SK-N-SH treated with all-trans-retinoic acid at 6 μM for 48 hours (cell line): ENCODE results near the gene ARID2.

Source experiments
- ATAC-seq: fragments of 200-7000 bp; cut with Tn5 transposase; 3 replicates; pipeline ENCODE4 v1.9.1; 2020; ENCODE audit warnings: mild to moderate bottlenecking, moderate library complexity
- ARNTL ChIP-seq: fragments of 450-650 bp; formaldehyde crosslinking; IDR thresholded peaks from 2 replicates; pipeline ENCODE4 v1.5.0; 2020; ENCODE audit warnings: low read depth, mild to moderate bottlenecking, moderate library complexity, borderline replicate concordance
- BACH2 ChIP-seq: fragments of 250-450 bp; sonication (Bioruptor Pico); IDR thresholded peaks from 2 replicates; pipeline ENCODE4 v1.9.0; 2021; ENCODE audit warnings: mild to moderate bottlenecking, borderline replicate concordance
- CSDC2 ChIP-seq: fragments of 250-450 bp; sonication (Bioruptor Pico); IDR thresholded peaks from 2 replicates; pipeline ENCODE4 v1.5.0; 2020; ENCODE audit warnings: mild to moderate bottlenecking, moderate library complexity
- ESRRG ChIP-seq: fragments of 250-450 bp; sonication (Bioruptor Pico); IDR thresholded peaks from 2 replicates; pipeline ENCODE4 v1.6.1; 2021; ENCODE audit warnings: mild to moderate bottlenecking
- GLIS3 ChIP-seq: fragments of 250-450 bp; sonication (Bioruptor Pico); IDR thresholded peaks from 2 replicates; pipeline ENCODE4 v1.5.0; 2020; ENCODE audit warnings: mild to moderate bottlenecking, moderate library complexity
- ISL1 ChIP-seq: fragments of 250-450 bp; sonication (Bioruptor Pico); IDR thresholded peaks from 2 replicates; pipeline ENCODE4 v2.1.2; 2022; ENCODE audit warnings: mild to moderate bottlenecking, moderate library complexity
- OSR1 ChIP-seq: fragments of 250-450 bp; sonication (Bioruptor Pico); IDR thresholded peaks from 2 replicates; pipeline ENCODE4 v1.8.0; 2022; ENCODE audit warnings: moderate library complexity, mild to moderate bottlenecking, inconsistent platforms
- PPARA ChIP-seq: fragments of 250-450 bp; sonication (Bioruptor Pico); IDR thresholded peaks from 2 replicates; pipeline ENCODE4 v1.5.0; 2020; ENCODE audit warnings: mild to moderate bottlenecking, borderline replicate concordance
- RARB ChIP-seq: fragments of 250-450 bp; sonication (Bioruptor Pico); IDR thresholded peaks from 2 replicates; pipeline ENCODE4 v1.8.0; 2021; ENCODE audit warnings: mild to moderate bottlenecking, moderate library complexity
- TCF4 ChIP-seq: fragments of 250-450 bp; sonication (Bioruptor Pico); IDR thresholded peaks from 2 replicates; pipeline ENCODE4 v1.8.0; 2021; ENCODE audit warnings: mild to moderate bottlenecking, moderate library complexity, borderline replicate concordance
- TOX ChIP-seq: fragments of 250-450 bp; sonication (Bioruptor Pico); IDR thresholded peaks from 2 replicates; pipeline ENCODE4 v1.8.0; 2021; ENCODE audit warnings: mild to moderate bottlenecking, moderate library complexity, borderline replicate concordance
- ZC3H10 ChIP-seq: fragments of 250-450 bp; sonication (Bioruptor Pico); IDR thresholded peaks from 2 replicates; pipeline ENCODE4 v1.5.1; 2021; ENCODE audit warnings: mild to moderate bottlenecking, moderate library complexity
- ZFP3 ChIP-seq: fragments of 250-450 bp; sonication (Bioruptor Pico); IDR thresholded peaks from 2 replicates; pipeline ENCODE4 v1.5.0; 2020; ENCODE audit warnings: mild to moderate bottlenecking, moderate library complexity
- ZNF565 ChIP-seq: fragments of 450-650 bp; formaldehyde crosslinking; conservative IDR thresholded peaks from 2 replicates; pipeline ENCODE4 v1.5.0; 2020; ENCODE audit warnings: low read depth, mild to moderate bottlenecking, moderate library complexity
- ZNF70 ChIP-seq: fragments of 450-650 bp; formaldehyde crosslinking; IDR thresholded peaks from 2 replicates; pipeline ENCODE4 v1.5.0; 2020; ENCODE audit warnings: mild to moderate bottlenecking, moderate library complexity
- ZNF8 ChIP-seq: fragments of 450-650 bp; formaldehyde crosslinking; IDR thresholded peaks from 2 replicates; pipeline ENCODE4 v1.5.0; 2020; ENCODE audit warnings: mild to moderate bottlenecking, moderate library complexity
- TF ChIP-seq, protein P1 (sequence below): fragments of 250-450 bp; sonication (Bioruptor Pico); IDR thresholded peaks from 2 replicates; pipeline ENCODE4 v1.5.1; 2021; ENCODE audit warnings: mild to moderate bottlenecking, moderate library complexity
- TF ChIP-seq, protein P2 (sequence below): fragments of 250-450 bp; sonication (Bioruptor Pico); IDR thresholded peaks from 2 replicates; pipeline ENCODE4 v1.8.0; 2021; ENCODE audit warnings: low read depth, mild to moderate bottlenecking, moderate library complexity, borderline replicate concordance
- TF ChIP-seq, protein P3 (sequence below): fragments of 250-450 bp; sonication (Bioruptor Pico); IDR thresholded peaks from 2 replicates; pipeline ENCODE4 v1.5.0; 2020; ENCODE audit warnings: mild to moderate bottlenecking, moderate library complexity
- TF ChIP-seq, protein P4 (sequence below): fragments of 250-450 bp; sonication (Bioruptor Pico); IDR thresholded peaks from 2 replicates; pipeline ENCODE4 v1.8.0; 2020; ENCODE audit warnings: mild to moderate bottlenecking, moderate library complexity, borderline replicate concordance
- TF ChIP-seq, protein P5 (sequence below): fragments of 250-450 bp; sonication (Bioruptor Pico); IDR thresholded peaks from 2 replicates; pipeline ENCODE4 v1.5.1; 2020; ENCODE audit warnings: low read depth, mild to moderate bottlenecking, moderate library complexity

Gene ARID2

DNA sequence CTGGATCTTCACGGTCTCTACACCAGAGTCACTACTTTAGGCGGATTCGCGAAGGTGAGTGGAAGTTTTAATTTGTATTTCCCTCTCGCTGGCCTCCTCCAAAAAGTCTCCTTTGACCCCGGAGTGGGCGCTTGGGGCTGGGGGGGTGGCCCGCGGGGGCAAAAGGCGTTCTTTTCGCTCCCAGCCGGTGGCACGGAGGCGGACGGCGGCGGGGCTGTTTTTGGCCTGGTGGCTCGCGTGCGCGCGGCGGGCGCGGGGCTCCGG lies 510 bp downstream of the ARID2 start:
- no peak for ATAC-seq
- TF ChIP-seq ZC3H10 (CRISPR knock-in tag) (no peak), GLIS3 (CRISPR knock-in tag) (no peak), ZNF565 (CRISPR knock-in tag) (no peak), TOX (CRISPR knock-in tag) (no peak), CSDC2 (no peak), ESRRG (CRISPR knock-in tag) (no peak), PPARA (no peak), OSR1 (no peak), TCF4 (CRISPR knock-in tag) (no peak)

DNA sequence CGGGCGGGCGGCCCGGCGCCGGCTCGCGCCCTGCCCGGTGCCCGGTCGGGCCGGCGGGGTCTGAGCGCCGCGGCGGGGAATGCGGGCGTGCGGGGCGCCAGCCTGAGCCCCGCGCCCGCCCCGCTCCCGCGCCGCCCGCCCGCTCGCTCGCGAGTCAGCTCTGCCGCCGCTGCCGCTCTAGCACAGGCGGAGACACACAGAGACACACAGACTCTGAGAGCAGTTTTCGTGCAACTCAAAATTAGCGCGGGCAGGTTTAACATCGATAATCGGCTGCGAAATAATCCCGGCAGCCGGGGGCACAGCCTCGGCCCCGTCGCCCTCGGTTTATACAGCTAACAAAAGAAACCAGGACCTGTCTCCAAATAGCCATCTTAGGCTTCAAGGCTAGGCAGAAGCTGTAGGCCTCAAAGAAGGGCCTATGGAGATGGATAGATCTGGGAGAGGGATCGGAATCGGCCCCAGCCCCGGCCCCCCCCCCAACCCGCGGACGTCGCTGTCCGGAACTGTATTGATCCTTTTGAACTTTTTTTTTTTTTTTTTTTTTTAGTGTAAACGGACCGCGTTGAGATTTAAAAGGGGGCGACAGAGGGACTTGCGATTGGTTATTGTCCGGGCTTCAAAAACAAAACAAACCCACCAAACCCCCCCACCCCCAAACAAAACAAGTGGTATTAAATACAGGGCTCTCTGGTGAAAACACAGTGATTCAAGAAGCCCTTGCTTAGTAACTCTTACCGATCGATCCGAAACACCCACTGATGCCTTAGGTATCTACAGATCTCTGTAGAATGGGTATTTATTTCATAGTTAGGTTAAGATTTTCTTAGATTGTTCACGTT lies 1.1 kb downstream of the ARID2 start:
- TF ChIP-seq RARB (CRISPR knock-in tag) (no peak), OSR1 (no peak), TOX (CRISPR knock-in tag) (no peak), GLIS3 (CRISPR knock-in tag) (no peak), CSDC2 (no peak), ISL1 (CRISPR knock-in tag) (no peak), ZFP3 (no peak), ZC3H10 (CRISPR knock-in tag) (no peak)
- TF ChIP-seq, protein P1, sequence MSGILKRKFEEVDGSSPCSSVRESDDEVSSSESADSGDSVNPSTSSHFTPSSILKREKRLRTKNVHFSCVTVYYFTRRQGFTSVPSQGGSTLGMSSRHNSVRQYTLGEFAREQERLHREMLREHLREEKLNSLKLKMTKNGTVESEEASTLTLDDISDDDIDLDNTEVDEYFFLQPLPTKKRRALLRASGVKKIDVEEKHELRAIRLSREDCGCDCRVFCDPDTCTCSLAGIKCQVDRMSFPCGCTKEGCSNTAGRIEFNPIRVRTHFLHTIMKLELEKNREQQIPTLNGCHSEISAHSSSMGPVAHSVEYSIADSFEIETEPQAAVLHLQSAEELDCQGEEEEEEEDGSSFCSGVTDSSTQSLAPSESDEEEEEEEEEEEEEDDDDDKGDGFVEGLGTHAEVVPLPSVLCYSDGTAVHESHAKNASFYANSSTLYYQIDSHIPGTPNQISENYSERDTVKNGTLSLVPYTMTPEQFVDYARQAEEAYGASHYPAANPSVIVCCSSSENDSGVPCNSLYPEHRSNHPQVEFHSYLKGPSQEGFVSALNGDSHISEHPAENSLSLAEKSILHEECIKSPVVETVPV (CRISPR knock-in tag): no peak
- TF ChIP-seq, protein P2, sequence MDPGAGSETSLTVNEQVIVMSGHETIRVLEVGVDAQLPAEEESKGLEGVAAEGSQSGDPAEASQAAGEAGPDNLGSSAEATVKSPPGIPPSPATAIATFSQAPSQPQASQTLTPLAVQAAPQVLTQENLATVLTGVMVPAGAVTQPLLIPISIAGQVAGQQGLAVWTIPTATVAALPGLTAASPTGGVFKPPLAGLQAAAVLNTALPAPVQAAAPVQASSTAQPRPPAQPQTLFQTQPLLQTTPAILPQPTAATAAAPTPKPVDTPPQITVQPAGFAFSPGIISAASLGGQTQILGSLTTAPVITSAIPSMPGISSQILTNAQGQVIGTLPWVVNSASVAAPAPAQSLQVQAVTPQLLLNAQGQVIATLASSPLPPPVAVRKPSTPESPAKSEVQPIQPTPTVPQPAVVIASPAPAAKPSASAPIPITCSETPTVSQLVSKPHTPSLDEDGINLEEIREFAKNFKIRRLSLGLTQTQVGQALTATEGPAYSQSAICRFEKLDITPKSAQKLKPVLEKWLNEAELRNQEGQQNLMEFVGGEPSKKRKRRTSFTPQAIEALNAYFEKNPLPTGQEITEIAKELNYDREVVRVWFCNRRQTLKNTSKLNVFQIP: no peak
- TF ChIP-seq, all 23 proteins: peak for 0
- ATAC-seq: no peak

DNA sequence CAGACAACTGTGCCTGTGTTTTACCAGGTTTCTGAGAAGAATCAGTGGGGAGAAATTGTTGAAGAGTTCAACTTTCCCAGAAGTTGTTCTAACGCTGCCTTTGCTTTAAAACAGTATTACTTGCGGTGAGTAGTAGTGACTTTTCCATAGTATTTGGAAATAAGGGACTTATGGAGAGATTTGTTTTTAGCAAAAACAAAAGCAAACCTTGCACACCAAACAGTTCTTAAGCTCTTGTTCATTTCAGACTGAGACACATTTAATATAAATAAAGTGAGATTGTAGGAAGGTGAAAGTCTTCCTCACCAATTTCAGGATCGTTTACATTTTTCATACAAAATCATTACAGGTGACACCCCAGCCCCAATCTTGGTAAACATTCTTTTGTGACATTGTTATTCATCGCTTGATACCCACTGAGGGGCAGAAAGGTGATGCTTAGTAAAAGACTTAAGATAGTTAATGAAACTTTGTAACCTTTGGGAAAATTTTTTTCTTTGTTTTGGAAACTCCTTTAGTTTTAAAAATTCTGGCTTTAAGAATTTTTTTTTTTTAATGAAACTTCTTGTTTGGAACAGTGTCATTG lies 1.8 kb downstream of the ARID2 start:
- no peak for ATAC-seq
- TF ChIP-seq RARB (CRISPR knock-in tag) (no peak), ARNTL (CRISPR knock-in tag) (no peak), ISL1 (CRISPR knock-in tag) (no peak), CSDC2 (no peak), ZC3H10 (CRISPR knock-in tag) (no peak), PPARA (no peak), BACH2 (CRISPR knock-in tag) (no peak), TOX (CRISPR knock-in tag) (no peak), TCF4 (CRISPR knock-in tag) (no peak), OSR1 (no peak), ZNF70 (CRISPR knock-in tag) (no peak), ZNF565 (CRISPR knock-in tag) (no peak), ESRRG (CRISPR knock-in tag) (no peak), ZNF8 (CRISPR knock-in tag) (no peak), ZFP3 (no peak)
- TF ChIP-seq, protein P3, sequence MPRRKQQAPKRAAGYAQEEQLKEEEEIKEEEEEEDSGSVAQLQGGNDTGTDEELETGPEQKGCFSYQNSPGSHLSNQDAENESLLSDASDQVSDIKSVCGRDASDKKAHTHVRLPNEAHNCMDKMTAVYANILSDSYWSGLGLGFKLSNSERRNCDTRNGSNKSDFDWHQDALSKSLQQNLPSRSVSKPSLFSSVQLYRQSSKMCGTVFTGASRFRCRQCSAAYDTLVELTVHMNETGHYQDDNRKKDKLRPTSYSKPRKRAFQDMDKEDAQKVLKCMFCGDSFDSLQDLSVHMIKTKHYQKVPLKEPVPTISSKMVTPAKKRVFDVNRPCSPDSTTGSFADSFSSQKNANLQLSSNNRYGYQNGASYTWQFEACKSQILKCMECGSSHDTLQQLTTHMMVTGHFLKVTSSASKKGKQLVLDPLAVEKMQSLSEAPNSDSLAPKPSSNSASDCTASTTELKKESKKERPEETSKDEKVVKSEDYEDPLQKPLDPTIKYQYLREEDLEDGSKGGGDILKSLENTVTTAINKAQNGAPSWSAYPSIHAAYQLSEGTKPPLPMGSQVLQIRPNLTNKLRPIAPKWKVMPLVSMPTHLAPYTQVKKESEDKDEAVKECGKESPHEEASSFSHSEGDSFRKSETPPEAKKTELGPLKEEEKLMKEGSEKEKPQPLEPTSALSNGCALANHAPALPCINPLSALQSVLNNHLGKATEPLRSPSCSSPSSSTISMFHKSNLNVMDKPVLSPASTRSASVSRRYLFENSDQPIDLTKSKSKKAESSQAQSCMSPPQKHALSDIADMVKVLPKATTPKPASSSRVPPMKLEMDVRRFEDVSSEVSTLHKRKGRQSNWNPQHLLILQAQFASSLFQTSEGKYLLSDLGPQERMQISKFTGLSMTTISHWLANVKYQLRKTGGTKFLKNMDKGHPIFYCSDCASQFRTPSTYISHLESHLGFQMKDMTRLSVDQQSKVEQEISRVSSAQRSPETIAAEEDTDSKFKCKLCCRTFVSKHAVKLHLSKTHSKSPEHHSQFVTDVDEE (CRISPR knock-in tag): no peak
- TF ChIP-seq, protein P4, sequence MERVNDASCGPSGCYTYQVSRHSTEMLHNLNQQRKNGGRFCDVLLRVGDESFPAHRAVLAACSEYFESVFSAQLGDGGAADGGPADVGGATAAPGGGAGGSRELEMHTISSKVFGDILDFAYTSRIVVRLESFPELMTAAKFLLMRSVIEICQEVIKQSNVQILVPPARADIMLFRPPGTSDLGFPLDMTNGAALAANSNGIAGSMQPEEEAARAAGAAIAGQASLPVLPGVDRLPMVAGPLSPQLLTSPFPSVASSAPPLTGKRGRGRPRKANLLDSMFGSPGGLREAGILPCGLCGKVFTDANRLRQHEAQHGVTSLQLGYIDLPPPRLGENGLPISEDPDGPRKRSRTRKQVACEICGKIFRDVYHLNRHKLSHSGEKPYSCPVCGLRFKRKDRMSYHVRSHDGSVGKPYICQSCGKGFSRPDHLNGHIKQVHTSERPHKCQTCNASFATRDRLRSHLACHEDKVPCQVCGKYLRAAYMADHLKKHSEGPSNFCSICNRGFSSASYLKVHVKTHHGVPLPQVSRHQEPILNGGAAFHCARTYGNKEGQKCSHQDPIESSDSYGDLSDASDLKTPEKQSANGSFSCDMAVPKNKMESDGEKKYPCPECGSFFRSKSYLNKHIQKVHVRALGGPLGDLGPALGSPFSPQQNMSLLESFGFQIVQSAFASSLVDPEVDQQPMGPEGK (CRISPR knock-in tag): no peak
- TF ChIP-seq, protein P1 (CRISPR knock-in tag): no peak
- TF ChIP-seq, protein P5, sequence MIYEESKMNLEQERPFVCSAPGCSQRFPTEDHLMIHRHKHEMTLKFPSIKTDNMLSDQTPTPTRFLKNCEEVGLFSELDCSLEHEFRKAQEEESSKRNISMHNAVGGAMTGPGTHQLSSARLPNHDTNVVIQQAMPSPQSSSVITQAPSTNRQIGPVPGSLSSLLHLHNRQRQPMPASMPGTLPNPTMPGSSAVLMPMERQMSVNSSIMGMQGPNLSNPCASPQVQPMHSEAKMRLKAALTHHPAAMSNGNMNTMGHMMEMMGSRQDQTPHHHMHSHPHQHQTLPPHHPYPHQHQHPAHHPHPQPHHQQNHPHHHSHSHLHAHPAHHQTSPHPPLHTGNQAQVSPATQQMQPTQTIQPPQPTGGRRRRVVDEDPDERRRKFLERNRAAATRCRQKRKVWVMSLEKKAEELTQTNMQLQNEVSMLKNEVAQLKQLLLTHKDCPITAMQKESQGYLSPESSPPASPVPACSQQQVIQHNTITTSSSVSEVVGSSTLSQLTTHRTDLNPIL (CRISPR knock-in tag): no peak
- TF ChIP-seq, protein P2: no peak
